Measurements from ENCODE around the gene GALNT14.

Gene GALNT14

GRCh38 chr2:30900381-30900780 lies 237.9 kb downstream of the GALNT14 start:
- no peak for TF ChIP-seq ZFX (IDR thresholded peaks at IDR 0.05; ENCODE audit: borderline replicate concordance)
- TF ChIP-seq CTCF (IDR thresholded peaks at IDR 0.05), result no peak
- H3K27ac ChIP-seq, result no peak overlapping the region

- no peak for TF ChIP-seq ZFX (IDR thresholded peaks at IDR 0.05; ENCODE audit: borderline replicate concordance)
- TF ChIP-seq CTCF (IDR thresholded peaks at IDR 0.05), result no peak
- H3K27ac ChIP-seq, result no peak overlapping the region
These were observed 238.7 kb downstream of the GALNT14 start for GRCh38 chr2:30899516-30900054.

- no peak for TF ChIP-seq ZFX (IDR thresholded peaks at IDR 0.05; ENCODE audit: borderline replicate concordance)
- no peak for TF ChIP-seq CTCF (IDR thresholded peaks at IDR 0.05)
- H3K27ac ChIP-seq, result no peak overlapping the region
These were observed 240.7 kb downstream of the GALNT14 start for GRCh38 chr2:30897539-30897938.

GRCh38 chr2:30894498-30895119 lies 243.6 kb downstream of the GALNT14 start:
- no peak overlapping the region for H3K27ac ChIP-seq
- TF ChIP-seq CTCF (IDR thresholded peaks at IDR 0.05) (no peak), ZFX (IDR thresholded peaks at IDR 0.05; ENCODE audit: borderline replicate concordance) (no peak)

GRCh38 chr2:30888852-30889409 lies 249.3 kb downstream of the GALNT14 start:
- TF ChIP-seq ZFX (IDR thresholded peaks at IDR 0.05; ENCODE audit: borderline replicate concordance), result no peak
- no peak for TF ChIP-seq CTCF (IDR thresholded peaks at IDR 0.05)
- no peak overlapping the region for H3K27ac ChIP-seq

GRCh38 chr2:30886080-30886479 lies 252.2 kb downstream of the GALNT14 start:
- no peak for TF ChIP-seq CTCF (IDR thresholded peaks at IDR 0.05)
- no peak for TF ChIP-seq ZFX (IDR thresholded peaks at IDR 0.05; ENCODE audit: borderline replicate concordance)
- no peak overlapping the region for H3K27ac ChIP-seq

- TF ChIP-seq ZFX (IDR thresholded peaks at IDR 0.05; ENCODE audit: borderline replicate concordance) (no peak), CTCF (IDR thresholded peaks at IDR 0.05) (no peak)
- H3K27ac ChIP-seq, result no peak overlapping the region
These were observed 254.4 kb downstream of the GALNT14 start for GRCh38 chr2:30883822-30884221.

Data from 22Rv1 (cell line).